ENCODE measurements around the gene SOX6.

GRCh38 chr11:15963266-15963665 lies 393.1 kb downstream of the SOX6 start:
- TF ChIP-seq POLR2AphosphoS5 (IDR thresholded peaks at IDR 0.05) (no peak), CTCF (IDR thresholded peaks at IDR 0.05) (no peak)

Data from prostate gland (tissue), 2 donors.